Measurements from ENCODE around the gene STAC3.

DNA sequence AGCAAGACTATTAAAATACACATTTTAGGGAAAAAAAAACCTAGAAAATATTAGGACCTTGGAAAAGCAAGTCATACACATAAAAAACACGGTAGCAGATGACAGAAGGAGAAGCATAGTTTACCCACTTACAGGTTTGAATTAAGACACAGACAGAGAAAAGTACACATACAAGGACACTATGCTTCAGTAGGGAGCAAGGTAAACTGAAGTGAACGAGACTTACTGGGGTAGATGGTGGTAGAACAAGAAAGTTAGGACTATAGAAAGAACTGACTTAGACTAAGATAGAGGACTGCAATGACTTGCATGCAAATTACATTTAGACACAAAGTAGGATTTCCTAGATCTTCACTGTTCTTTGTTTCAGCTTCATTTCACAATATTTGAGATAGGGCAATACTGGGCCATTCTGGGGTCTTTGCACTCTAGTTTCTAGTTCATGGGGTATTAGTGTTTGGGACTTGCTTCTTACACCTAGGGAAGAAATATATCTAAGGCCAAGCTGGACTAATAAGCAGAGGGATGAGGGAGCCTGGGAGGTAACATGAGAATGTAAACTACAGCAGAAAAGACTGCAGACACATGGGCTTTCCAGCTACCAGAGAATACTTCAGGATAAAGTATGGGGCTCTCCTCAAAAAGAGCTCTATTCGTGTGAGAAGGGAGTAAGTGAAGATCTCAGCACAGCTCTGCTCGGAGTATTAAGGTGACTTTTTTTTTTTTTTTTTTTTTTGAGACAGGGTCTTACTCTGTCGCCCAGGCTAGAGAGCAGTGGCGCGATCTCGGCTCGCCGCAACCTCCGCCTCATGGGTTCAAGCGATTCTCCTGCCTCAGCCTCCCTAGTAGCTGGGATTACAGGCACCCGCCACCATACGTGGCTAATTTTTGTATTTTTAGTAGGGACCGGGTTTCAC lies 27.7 kb upstream of the STAC3 start:
- TF ChIP-seq SUZ12 (IDR thresholded peaks at IDR 0.05; ENCODE audit: extremely low read depth, insufficient read depth, insufficient read length) (no peak), YY1 (IDR thresholded peaks at IDR 0.05; ENCODE audit: insufficient read depth, insufficient read length) (no peak)

Measured in NT2/D1 (cell line).